Body of pancreas (tissue), 4 donors: ENCODE results near the gene DST.

Experiments
- CTCF ChIP-seq, 7 experiments: fragments of 450-650 bp in 4 of 7; fragments of 200-600 bp in 3 of 7; sonication (generic) in 3 of 7; IDR thresholded peaks; one replicate each; pipeline ENCODE4 v1.5.1; 2016 to 2019; ENCODE audit warnings: antibody characterized with exemption in 7 of 7
- POLR2A ChIP-seq, 3 donors: fragments of 450-650 bp; IDR thresholded peaks; one replicate each; pipeline ENCODE4 v1.6.1; 2016; ENCODE audit warnings: antibody characterized with exemption in 3 of 3, mild to moderate bottlenecking in 2 of 3

GRCh38 chr6:56474532-56474931 is 168.2 kb downstream of the DST start:
- TF ChIP-seq POLR2A (IDR thresholded peaks at IDR 0.05), result no peak
- no peak for TF ChIP-seq CTCF (IDR thresholded peaks at IDR 0.05)
